ENCODE results near the gene A3GALT2.

A3GALT2 gene

DNA sequence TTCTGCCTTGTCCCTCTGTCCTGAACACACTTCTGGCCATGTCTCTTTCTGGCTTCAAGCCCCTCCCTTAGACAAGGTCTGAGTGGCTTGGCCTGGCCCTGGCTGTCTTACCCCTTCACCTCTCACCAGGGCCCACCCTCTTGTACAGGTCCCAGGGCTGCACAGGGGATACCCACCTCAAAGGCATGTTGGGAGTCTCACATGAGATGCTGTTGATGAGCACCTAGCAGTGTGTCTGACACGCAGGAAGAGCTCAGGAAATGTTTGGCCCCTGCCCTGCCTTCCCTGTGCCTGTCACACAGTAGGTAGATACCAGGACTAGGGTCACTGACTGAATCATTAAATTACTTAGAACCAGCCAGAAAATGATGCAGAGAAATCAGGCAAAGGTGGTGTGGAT lies 48.0 kb downstream of the A3GALT2 start:
- DNase-seq (ENCODE audit: low read depth in 1 of 2, low spot score in 1 of 2) = no peak

DNA sequence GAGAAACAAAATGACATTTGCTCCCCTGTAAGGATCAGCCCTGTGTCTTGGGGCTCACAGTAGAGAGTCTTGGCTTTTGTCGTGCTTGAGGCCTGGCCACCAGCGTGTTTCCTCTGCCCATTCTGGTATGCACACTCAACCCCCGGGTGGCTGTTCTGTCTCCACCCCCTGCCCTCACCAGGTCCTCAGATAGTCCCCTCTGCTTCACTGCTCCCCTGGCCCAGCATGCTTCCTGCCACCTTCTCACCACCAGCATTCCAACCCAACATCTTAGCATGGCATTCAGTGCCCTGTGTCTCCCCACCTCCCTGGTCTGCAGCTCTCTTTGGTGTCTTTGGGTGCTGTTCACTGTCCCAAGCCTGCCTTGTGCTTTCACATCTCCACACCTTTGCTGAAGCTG lies 48.4 kb downstream of the A3GALT2 start:
- DNase-seq (ENCODE audit: low read depth in 1 of 2, low spot score in 1 of 2) = no peak

DNA sequence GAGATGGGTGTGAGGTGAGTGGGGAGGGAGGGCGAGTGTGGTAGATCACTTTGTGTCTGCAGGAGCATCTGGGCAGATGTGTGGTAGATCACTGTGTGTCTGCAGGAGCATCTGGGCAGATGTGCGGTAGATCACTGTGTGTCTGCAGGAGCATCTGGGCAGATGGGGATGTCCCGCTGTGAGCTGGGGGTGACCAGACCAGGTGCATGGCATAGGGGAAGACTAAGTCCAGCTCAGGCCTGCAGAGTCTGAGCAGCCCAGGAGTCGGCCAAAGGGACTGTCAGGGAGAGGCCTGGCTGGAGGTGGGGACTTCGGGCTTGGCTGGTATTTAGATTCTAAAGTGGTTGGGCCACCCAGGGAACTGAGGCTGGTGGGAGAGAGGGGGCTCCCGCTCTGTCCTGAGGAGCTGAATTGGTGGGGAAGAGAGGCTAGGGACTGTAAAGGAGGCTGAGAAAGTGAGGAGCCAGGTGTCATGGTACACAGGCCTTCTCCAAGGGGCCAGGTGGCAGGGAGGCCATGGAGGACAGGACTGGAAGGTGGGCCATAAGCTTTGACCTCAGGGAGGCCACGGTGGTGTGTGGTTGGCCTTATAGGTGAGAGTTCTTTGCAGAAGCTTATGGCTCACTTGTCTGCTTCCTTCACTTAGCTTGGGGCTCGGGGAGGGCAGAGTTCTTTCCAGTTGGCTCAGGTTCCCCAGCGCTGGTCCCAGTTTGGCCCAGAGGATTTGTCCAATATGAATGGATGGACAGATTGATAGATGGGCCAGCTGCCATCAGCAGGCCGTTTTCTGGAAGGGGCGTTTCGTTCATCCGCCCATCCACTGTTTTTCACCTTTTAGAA lies 49.0 kb downstream of the A3GALT2 start:
- no peak for DNase-seq (ENCODE audit: low read depth in 1 of 2, low spot score in 1 of 2)

DNA sequence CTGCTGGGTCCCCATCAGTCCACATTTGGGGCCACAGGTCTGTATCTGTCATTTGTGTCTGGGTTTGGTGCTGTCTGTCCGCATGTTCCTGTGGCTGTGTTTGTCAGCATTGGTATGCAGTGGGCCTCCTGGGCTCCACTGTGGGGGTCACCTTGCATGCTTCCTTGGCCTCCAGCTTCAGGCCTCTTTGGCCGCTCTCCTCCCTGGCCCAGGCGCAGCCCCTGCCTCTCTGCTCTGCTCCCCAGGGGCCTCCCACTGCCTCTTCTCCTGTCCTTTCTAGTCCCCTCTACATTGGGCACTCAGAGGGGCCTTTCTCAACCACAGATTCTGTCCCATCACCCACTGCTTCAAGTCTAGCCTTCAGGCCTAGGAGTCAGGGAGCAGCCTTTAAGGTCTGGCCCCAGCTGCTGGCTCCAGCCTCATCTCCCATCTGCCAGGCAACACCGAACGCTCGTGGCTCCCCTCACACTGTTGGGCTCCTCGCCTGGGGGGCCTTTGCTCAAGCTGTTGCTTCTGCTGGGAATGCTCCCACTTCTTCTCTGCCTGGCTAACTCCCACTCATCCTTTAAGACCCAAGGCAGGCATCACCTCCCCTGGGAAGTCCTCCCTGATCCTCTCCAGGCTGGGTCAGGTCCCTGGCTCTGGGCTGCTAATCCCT lies 50.0 kb downstream of the A3GALT2 start:
- DNase-seq (ENCODE audit: low read depth in 1 of 2, low spot score in 1 of 2) = no peak

DNA sequence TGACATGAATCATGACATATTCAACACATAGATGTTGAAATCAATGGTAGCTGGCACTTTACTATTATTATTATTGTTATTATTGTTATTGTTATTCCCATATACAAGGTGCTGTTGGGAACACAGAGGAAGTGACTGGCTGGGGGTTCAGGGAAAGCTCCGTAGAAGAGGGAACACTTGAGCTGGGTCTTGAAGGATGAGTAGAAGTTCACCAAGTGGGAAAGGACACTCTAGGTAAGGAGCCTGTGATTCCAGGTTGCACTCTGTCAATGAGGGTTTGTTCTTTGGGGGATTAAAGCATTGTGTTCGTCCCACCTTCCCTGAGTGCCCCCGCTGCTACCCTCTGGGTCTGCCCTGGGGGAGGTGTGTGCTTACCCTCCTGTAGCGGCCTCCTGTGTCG lies 50.5 kb downstream of the A3GALT2 start:
- no peak for DNase-seq (ENCODE audit: low read depth in 1 of 2, low spot score in 1 of 2)

DNA sequence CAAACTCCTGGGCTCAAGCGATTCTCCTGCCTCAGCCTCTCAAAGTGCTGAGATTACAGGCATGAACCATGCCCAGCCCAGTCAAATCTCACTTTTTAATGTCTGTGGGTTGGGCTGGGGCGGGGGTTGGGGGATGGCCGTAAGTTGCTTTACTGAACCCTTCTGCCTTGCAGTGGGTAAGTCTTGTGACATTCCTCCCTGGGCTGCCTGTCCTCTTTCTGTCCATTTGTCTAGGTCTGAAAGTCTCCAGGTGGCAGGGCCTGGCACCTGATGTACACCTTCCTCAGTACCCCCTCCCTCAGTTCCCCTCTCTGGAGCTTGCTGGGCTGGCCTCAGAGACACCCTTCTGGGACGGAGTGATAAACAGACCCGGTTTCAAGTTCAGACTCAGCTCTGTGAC lies 51.3 kb downstream of the A3GALT2 start:
- DNase-seq (ENCODE audit: low read depth in 1 of 2, low spot score in 1 of 2) = no peak

DNA sequence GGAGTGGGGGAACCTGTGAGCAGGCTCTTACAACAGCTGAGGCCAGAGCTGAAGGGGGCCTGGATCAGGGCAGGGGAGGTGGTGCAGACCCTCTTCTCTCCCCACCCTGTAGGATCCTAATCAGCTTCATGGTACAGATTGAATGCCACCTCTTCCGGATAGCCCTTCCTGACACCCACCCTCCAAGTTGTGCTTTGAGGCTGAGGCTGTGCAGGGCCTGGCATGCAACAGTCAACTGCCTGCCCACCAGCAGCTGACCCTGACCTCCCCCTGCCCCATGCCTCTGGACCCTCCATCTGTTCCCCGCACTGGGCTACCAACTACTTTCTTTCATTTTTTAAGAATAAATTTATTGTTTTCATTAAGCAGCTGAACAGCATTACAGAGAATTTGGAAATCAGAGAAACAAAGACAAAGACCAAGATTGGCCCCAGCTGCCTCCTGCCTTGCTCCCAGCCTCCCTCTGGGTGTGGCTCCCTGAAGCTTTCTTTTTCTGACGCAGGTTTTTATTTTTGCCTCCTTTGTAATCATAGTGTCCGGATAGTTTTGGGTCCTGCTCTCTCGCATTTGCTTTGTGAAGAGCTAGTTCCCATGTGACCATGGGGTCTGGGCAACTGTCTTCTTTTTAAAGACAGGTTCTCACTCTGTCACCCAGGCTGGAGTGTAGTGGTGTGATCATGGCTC lies 51.8 kb downstream of the A3GALT2 start:
- DNase-seq (ENCODE audit: low read depth in 1 of 2, low spot score in 1 of 2) = no peak

DNA sequence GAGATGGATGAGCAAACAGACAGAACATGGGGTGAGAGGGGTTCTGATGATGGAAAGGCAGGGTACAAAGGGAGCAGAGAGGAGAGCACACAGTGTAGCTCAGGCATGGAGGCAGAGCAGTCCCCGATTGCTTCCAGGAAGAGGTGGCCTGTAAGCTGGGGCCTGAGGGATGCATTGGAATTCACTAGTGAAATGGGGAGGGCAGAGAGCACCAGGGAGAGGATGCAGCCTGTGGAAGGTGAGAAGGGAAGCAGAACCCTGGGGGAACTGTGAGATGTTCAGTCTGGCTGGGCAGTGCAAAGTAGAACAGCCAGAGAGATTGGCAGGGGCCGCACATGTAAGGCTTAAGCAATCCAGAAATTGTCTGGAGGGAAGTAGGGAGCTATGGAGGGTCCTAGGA lies 52.4 kb downstream of the A3GALT2 start:
- no peak for DNase-seq (ENCODE audit: low read depth in 1 of 2, low spot score in 1 of 2)

DNA sequence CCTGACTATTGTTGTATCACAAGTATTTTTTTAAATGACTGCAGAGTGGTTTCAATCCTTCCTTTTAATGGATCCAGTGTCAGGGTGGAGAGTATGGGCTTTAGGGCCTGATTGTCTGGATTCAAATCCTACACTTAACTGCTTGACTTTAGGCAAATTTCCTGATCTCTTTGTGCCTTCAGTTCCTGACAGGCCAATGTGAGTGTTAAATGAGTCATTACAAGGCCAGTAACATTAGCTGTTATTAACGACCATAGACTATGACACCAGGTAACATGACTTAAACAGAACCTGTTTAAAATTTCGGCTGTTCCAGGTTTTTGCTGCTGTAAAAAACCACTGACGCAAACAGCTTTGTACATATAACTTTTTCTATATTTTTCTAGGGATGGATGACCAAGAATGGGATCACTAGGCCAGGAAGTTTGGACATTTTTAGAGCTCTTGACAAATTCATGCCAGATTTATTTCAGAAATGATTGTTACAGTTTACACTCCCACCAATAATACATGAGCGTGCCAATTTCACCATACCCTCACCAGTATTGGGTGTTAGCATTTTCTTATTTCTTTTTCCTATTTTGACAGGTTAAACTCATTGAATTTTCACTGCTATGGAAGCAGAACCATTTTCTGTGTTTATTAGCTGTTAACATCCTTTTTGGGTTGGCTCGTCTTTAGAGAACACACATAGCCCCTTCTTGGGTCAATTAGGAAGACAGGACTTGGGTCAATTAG lies 53.3 kb downstream of the A3GALT2 start:
- no peak for DNase-seq (ENCODE audit: low read depth in 1 of 2, low spot score in 1 of 2)

DNA sequence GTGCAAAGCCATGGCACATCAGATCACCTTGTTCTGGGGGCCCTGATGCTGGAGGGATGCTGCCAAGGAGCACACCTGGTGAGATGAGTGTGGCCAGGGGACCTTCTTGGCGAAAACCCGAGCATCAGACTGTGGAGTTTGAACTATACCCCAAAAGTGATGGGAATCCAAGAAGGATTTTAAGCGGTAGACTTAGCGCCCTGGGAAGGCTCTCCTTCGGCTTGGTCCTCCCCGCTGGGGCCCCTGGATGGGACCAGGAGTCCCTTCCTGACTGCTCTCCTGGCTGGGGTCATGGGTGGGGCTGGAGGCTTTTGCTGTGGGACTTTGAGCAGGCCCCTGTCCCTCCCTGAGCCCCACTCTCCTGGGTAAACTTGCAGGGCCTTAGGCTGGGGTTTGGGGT lies 54.1 kb downstream of the A3GALT2 start:
- no peak for DNase-seq (ENCODE audit: low read depth in 1 of 2, low spot score in 1 of 2)

DNA sequence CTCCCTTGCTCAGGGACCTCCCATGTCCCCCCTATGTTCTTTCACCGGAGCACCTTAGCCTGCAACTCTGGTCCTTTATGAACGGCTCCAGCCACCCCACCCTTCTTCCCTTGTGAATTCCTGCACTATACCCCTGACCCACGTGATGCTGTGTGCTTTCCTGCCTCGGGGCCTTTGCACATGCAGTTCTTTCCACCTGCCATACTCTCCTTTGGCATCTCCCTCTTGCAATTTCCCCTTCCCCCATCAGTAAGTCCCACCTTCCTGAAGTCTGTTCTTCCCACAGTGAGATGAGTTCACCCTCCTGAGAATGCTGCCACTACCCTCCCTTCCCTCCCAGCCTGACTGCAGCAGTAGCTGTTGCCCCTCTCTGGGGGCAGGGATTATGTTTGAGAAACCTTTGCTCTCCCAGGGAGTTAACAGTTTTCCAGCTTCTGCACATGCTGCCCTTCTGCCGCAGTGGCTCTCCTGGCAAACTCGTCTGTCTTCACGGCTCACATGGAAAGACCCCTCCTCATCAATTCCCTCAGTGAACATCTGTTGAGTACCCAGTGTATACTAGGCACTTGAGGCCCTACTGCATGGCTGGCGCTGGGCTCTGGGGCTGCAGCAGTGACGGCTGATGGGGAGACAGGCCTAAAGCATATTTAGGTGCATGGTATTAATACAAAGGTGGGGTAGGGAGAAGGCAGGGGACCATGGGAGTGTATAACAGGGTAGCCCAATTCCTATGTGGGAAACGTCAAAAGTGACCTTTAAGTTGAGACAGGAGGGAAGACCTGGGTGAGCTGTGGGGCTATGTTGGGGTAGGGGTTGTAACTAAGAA lies 54.9 kb downstream of the A3GALT2 start:
- DNase-seq (ENCODE audit: low read depth in 1 of 2, low spot score in 1 of 2) = no peak

DNA sequence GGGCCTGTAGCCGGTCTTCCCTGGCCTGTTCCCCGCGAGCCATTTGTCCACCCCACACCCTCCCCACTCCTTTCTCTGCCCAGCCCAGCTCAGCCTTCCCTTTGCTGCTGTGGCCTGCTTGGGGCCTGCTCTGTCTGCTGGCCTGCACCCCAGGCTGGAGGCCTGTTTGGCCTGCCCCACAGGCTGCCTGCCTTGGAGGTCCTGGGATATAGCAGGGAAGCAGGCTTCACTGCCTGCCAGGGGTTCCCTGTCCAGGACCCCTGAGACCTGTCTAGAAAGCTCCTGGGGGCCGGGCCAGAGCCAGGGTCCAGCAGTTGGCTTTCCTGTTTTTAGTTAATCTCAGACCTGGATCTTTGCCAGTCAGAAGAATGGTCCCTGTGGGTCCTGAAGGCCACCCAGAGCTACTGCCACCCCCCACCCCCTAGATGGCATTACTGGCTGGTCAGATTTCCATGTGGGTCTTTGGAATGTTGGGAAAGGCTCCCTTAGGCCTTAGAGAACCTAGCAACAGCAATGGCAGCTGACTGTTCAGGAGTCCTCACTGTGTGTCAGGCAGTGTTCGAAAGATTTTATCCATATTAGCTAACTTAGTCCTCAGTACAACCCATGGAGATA lies 56.9 kb downstream of the A3GALT2 start:
- no peak for DNase-seq (ENCODE audit: low read depth in 1 of 2, low spot score in 1 of 2)

DNA sequence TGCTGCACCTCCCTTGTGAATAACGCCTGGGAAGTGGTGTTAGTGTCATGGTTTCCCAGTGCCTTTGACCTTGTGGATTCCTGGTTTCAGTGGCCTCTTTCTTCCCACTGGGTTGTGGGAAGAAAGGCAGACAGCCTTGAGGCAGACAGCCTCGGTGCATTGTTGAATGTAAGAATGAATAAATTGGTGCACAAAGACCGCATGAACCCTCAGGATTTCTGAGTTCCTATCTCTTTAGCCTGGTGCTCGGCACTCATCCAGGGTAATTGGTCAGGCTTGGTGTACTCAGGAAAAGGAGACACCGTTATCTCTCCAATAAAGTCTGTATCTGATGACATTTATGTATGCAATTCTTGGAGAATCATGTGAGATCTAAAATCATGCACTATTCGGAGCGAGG lies 59.6 kb downstream of the A3GALT2 start:
- no peak for DNase-seq (ENCODE audit: low read depth in 1 of 2, low spot score in 1 of 2)

DNA sequence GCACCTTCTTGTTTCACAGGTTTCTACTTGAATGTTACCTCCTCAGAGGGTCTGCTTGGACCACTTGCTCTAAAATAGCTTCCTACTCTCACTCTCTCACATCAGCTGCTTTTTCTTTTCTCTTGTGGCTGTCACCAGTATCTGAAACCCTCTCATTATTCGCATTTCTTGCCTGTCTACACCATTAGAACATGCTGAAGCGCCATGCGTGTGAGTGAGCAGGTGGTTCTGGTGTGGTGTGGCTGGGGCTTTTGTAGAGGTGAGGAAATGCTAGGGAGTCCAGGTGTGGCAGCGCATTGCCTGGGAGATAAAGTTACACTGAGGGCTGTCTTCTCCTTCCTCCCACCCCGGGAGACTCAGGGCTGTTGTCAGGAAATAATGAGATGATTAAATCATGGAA lies 60.5 kb downstream of the A3GALT2 start:
- DNase-seq (ENCODE audit: low read depth in 1 of 2, low spot score in 1 of 2) = no peak

DNA sequence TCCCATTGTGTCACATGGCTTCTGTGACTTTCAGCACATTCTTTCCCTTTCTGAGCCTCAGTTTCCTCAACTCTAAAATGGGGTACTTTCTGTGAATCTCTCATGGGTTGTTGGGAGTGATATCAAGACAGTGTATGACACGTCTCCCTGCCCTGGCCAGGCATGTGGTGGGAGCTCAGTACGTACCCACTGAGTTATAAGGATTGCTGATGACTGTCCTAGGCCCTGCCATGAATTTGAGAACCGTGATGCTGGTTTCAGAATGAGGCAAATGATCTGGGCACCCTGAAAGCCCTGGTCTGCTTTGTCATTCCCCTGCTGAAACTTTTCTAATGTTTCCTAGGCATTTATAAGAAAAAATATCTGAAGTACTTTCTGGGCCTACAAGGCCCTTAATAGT lies 61.0 kb downstream of the A3GALT2 start:
- no peak for DNase-seq (ENCODE audit: low read depth in 1 of 2, low spot score in 1 of 2)

DNA sequence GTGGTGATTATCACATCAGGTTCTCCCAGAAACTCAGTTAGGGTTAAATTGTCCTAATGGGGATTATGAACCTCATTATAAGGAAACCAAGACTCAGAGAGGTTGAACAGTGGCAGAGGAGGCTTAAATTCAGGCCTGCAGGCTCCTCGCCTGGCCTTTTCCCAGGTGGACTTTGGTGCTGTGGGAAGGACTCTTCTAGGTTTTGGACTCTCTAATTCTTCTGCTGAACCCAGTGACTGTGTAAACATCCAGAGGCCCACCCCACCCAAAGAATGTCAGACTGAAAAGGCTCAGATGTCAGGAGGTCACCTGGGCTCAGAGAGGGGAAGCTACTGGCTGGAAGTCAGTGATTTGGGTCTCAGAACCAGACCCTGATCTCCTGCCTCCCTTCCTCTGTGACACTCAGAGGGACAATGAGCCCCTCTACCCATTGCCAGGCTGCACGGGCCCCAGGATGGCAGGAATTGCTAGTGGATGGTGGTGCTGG lies 62.1 kb downstream of the A3GALT2 start:
- no peak for DNase-seq (ENCODE audit: low read depth in 1 of 2, low spot score in 1 of 2)

DNA sequence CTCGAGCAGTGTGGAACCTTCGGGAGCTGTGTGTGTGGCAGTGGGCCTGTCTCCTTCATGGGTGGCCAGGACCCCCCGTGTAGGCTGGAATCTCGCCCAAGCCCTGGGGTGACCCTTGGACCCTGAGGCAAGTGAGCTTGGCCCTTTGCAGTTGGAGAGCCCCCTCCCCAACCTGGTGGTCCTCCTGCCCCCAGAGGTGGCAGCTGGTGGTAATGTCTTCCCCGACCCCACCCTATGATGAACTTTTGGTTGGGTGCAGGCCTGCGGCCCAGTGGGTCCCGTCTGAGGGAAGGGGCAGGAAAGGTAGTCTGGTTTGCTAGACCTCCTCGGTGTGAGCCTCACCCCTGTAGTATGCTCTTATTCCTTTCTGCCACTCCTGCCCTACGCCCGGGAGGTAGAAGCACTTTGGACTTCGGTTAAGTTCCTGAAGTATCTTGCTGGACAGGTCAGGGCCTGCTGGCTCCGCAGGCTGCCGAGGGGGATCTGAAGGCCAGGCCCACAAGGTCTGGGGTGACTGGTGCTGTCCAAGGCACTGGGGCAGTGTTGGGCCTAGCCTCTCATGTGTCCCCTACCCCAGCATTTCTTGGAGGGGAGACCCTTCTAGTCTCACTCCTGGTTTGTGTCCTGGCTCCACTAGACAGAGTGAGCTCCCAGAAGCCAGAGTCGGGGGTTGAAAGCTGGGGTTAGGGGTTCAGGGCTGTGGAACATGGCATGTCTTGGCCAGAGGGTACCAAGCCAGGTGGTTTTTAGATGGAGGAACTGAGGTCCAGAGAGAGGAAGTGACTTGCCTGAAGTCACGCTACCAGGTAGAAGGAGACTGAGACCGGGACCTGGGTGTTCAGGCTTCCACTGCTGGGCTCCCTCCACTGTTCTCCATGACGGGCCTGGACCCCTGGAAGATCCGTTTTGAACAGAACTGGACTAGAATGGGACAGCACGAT lies 62.9 kb downstream of the A3GALT2 start:
- no peak for DNase-seq (ENCODE audit: low read depth in 1 of 2, low spot score in 1 of 2)

DNA sequence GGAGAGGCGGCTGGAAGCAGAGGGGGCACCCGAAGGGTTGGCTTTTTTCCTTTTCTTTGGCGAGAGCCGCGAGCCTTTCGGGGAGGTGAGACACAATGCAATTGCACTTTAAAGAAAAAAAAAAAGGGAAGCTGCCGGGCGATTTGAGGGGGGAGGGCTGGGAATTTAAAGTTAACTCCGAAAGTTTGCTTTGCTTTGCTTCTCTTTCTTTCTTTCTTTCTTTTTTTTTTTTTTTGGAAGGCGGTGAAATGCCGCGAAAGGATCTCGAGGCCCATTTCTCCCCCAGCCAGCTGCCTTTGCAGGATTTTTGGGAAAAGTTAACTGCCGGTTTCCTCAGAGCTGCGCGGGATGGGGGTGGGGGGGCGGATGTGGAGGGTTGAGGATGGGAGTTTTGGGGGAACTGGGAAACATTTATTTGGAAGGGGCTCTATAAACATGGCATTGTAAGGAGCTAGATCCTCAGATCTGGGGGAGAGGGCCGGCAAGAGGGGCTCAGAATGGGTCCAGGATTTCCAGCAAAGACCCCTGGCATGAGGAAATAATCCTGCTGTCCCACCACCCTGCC lies 63.6 kb downstream of the A3GALT2 start:
- no peak for DNase-seq (ENCODE audit: low read depth in 1 of 2, low spot score in 1 of 2)

All from activated CD4-positive, alpha-beta T cell treated with anti-CD3 and anti-CD28 coated beads, Interleukin-2, amount 50 U/mL, for 24 hours (primary cell).